Psoas muscle (tissue), 8 donors: Measurements from ENCODE around the gene NPEPL1. TPM values are rescaled to one million over a fixed set of nuclear protein-coding genes. Genes with fewer than 3 reads are reported as not detected.
A peak's percentile ranks its signal among the peaks of the same experiment; 100 is the strongest.

Experiments used
- ATAC-seq, 4 donors: fragments of 200-7000 bp; cut with Tn5 transposase; one replicate each; pipeline ENCODE4 v1.9.1; 2020; ENCODE audit warnings: moderate library complexity in 3 of 4, mild to moderate bottlenecking in 2 of 4
- DNase-seq, 2 donors: peaks; one replicate each; pipeline ENCODE4 v3.0.0-alpha.2; 2020
- H3K27ac ChIP-seq: fragments of 200-600 bp; one replicate; pipeline ENCODE4 v1.8.0; 2022
- H3K27me3 ChIP-seq, 3 donors: fragments of 200-600 bp in 1 of 3; one replicate each; pipeline versions ENCODE4 v1.6.1 to v1.8.0; 2013 to 2022; ENCODE audit warnings: low read length in 2 of 3, mild to moderate bottlenecking in 2 of 3, moderate library complexity in 1 of 3; ENCODE audit not compliant: insufficient read depth in 3 of 3
- H3K36me3 ChIP-seq, 2 donors: fragments of 200-600 bp in 1 of 2; one replicate each; pipeline versions ENCODE4 v1.6.1 to v1.8.0; 2013 to 2022; ENCODE audit warnings: low read depth in 1 of 2, mild to moderate bottlenecking in 1 of 2, moderate library complexity in 1 of 2; ENCODE audit not compliant: insufficient read depth in 1 of 2
- H3K4me1 ChIP-seq: fragments of 200-600 bp; one replicate; pipeline ENCODE4 v1.8.0; 2022
- H3K4me3 ChIP-seq: fragments of 200-600 bp; one replicate; pipeline ENCODE4 v1.8.0; 2022; ENCODE audit warnings: mild to moderate bottlenecking
- H3K9me3 ChIP-seq: fragments of 200-600 bp; one replicate; pipeline ENCODE4 v1.8.0; 2022
- CTCF ChIP-seq: fragments of 200-600 bp; IDR thresholded peaks from one replicate; pipeline ENCODE4 v1.8.0; 2022; ENCODE audit warnings: antibody characterized with exemption
- WGBS, 3 donors: extraction: QIAGEN DNeasy Blood & Tissue Kit; methylation state at CpG; one replicate each; pipeline versions ENCODE4 v1.1.6 to v1.1.7; 2013; 5-methylcytosine and 5-hydroxymethylcytosine counted together
- intact Hi-C, 2 donors: fragments of 100-400 bp; cut with DNase I; formaldehyde crosslinking; loops; one replicate each; pipeline versions ENCODE4 v1.11.0 to v1.14.2; 2022
- polyA plus RNA-seq, 3 donors: library from polyadenylated mRNA; stranded (reverse); fragments of 200-250 nt; gene quantifications; one replicate each; pipeline ENCODE4 v1.2.3, GENCODE V29; 2013
- total RNA-seq, 4 donors: library from RNA; stranded (reverse); fragmentation: NEBNext Ultra II Directional in 2 of 4; extraction: Animal tissue kit (Norgen Biotek cat#: 25700) in 2 of 4; gene quantifications; one replicate each; pipeline versions ENCODE4 v1.2.1 to v1.2.4, GENCODE V29; 2021 to 2023
- donor health status: healthy with polysubstance abuse.
- donor health status: DM: no; HTN: no; CAD: no; lungs with moderate emphysema.
- donor health status: Bipolar disorder and iron deficiency.
- donor health status: healthy.
- donor health status: DM: yes; HTN: yes; CAD: no.
- donor health status: DM: no; HTN: no; CAD: no.
- donor health status: DM: no; HTN: no; CAD: no.
- donor health status: DM: yes; HTN: yes; CAD: no.

Gene NPEPL1
- total and polyA plus RNA-seq, 7 donors = 18.4 to 52.3 (median 36.0) TPM

- no peak overlapping the region for H3K27ac ChIP-seq
- intact Hi-C loops = no loop called here
- DNase-seq = no peak
- no peaks in the 10 kb centered on the region for H3K9me3 ChIP-seq
- H3K36me3 ChIP-seq = peaks cover 0 to 43% of the 10 kb centered on the region in 2 donors
- ATAC-seq = no peak
- no peaks in the 10 kb centered on the region for H3K4me1 ChIP-seq
- H3K4me3 ChIP-seq = no peak overlapping the region
- WGBS, 3 donors = 92 to 94% (median 94%) methylated on average over 24 of the region's 24 CpGs
- no peak for TF ChIP-seq CTCF
- H3K27me3 ChIP-seq = no peaks in the 10 kb centered on the region
These were observed 20.5 kb downstream of the NPEPL1 start for GRCh38 chr20:58712806-58713731.

- intact Hi-C loops = no loop called here
- no peak overlapping the region for H3K27ac ChIP-seq
- 94 to 95% (median 94%) methylated on average over 23 to 24 of the region's 24 CpGs for WGBS, 3 donors
- H3K4me1 ChIP-seq = no peaks in the 10 kb centered on the region
- H3K27me3 ChIP-seq = no peaks in the 10 kb centered on the region
- no peaks in the 10 kb centered on the region for H3K9me3 ChIP-seq
- ATAC-seq (no peak), DNase-seq (no peak)
- TF ChIP-seq CTCF = no peak
- H3K36me3 ChIP-seq = peaks cover 0 to 35% of the 10 kb centered on the region in 2 donors
- no peak overlapping the region for H3K4me3 ChIP-seq
These were observed 21.3 kb downstream of the NPEPL1 start for GRCh38 chr20:58713801-58714339.

GRCh38 chr20:58714340-58714922 is 21.8 kb downstream of the NPEPL1 start:
- no peak for DNase-seq
- Histone ChIP-seq H3K4me1 (no peaks in the 10 kb centered on the region), H3K27me3 (no peaks in the 10 kb centered on the region), H3K9me3 (no peaks in the 10 kb centered on the region), H3K27ac (no peak overlapping the region), H3K36me3 (peaks cover 0 to 30% of the 10 kb centered on the region in 2 donors), H3K4me3 (no peak overlapping the region)
- no peak for ATAC-seq
- no peak for TF ChIP-seq CTCF
- WGBS, 3 donors = 91 to 97% (median 93%) methylated on average over 16 of the region's 16 CpGs
- intact Hi-C loops = no loop called here

- no peaks in the 10 kb centered on the region for H3K9me3 ChIP-seq
- no peak for TF ChIP-seq CTCF
- H3K36me3 ChIP-seq = peaks cover 0 to 30% of the 10 kb centered on the region in 2 donors
- DNase-seq = peak in 1 of 2 donors; percentile 29
- no peaks in the 10 kb centered on the region for H3K4me1 ChIP-seq
- intact Hi-C loops = no loop called here
- H3K27me3 ChIP-seq = no peaks in the 10 kb centered on the region
- no peak for ATAC-seq
- H3K4me3 ChIP-seq = no peak overlapping the region
- 87 to 89% (median 89%) methylated on average over 13 to 14 of the region's 14 CpGs for WGBS, 3 donors
- no peak overlapping the region for H3K27ac ChIP-seq
These were observed 22.3 kb downstream of the NPEPL1 start for GRCh38 chr20:58714923-58715351.
